HG03565 (cell line): ENCODE results near the gene NBPF20.
"Not testable (repeated sequence)": the region's sequence is repeated elsewhere in the genome, so short reads cannot be mapped to it uniquely, and the experiment has no call there.

Experiments used
- ATAC-seq: cut with Tn5 transposase; IDR thresholded peaks from one replicate; pipeline ENCODE4 v1.9.1; 2021; ENCODE audit warnings: mild to moderate bottlenecking, moderate library complexity; ENCODE audit not compliant: unreplicated experiment

NBPF20 gene

GRCh38 chr1:145425436-145426029 is at the start of gene NBPF20:
NBPF20 (minus strand) TSS chr1:145425603; CDS start chr1:145405272, 20,331 bp downstream.
- ATAC-seq: peak; percentile 90

- not testable (repeated sequence) for ATAC-seq
Observed at GRCh38 chr1:145474837-145475368, 49.5 kb upstream of the NBPF20 start.

GRCh38 chr1:145472731-145473130 is 47.3 kb upstream of the NBPF20 start:
- ATAC-seq: not testable (repeated sequence)

- not testable (repeated sequence) for ATAC-seq
Observed at GRCh38 chr1:145471365-145471764, 46.0 kb upstream of the NBPF20 start.

GRCh38 chr1:145465405-145466144 is 40.2 kb upstream of the NBPF20 start:
- ATAC-seq: peak; percentile 70

- ATAC-seq: peak; percentile 15
Observed at GRCh38 chr1:145464708-145465336, 39.4 kb upstream of the NBPF20 start.

- ATAC-seq: not testable (repeated sequence)
Observed at GRCh38 chr1:145464017-145464416, 38.6 kb upstream of the NBPF20 start.

- not testable (repeated sequence) for ATAC-seq
Observed at GRCh38 chr1:145460684-145461083, 35.3 kb upstream of the NBPF20 start.

GRCh38 chr1:145460048-145460447 is 34.6 kb upstream of the NBPF20 start:
- not testable (repeated sequence) for ATAC-seq

GRCh38 chr1:145459591-145459990 is 34.2 kb upstream of the NBPF20 start:
- ATAC-seq: not testable (repeated sequence)

- not testable (repeated sequence) for ATAC-seq
Observed at GRCh38 chr1:145459063-145459462, 33.7 kb upstream of the NBPF20 start.

- ATAC-seq: not testable (repeated sequence)
Observed at GRCh38 chr1:145454824-145455177, 29.4 kb upstream of the NBPF20 start.

GRCh38 chr1:145453873-145454823 is 28.7 kb upstream of the NBPF20 start:
- not testable (repeated sequence) for ATAC-seq

- ATAC-seq: not testable (repeated sequence)
Observed at GRCh38 chr1:145452506-145452905, 27.1 kb upstream of the NBPF20 start.

- not testable (repeated sequence) for ATAC-seq
Observed at GRCh38 chr1:145451914-145452313, 26.5 kb upstream of the NBPF20 start.

GRCh38 chr1:145445219-145445618 is 19.8 kb upstream of the NBPF20 start:
- not testable (repeated sequence) for ATAC-seq

- ATAC-seq: not testable (repeated sequence)
Observed at GRCh38 chr1:145442340-145442739, 16.9 kb upstream of the NBPF20 start.

- not testable (repeated sequence) for ATAC-seq
Observed at GRCh38 chr1:145431363-145432256, 6.2 kb upstream of the NBPF20 start.

GRCh38 chr1:145430830-145431229 is 5.4 kb upstream of the NBPF20 start:
- ATAC-seq: not testable (repeated sequence)
